ENCODE results near the gene RGMB.

Gene RGMB

DNA sequence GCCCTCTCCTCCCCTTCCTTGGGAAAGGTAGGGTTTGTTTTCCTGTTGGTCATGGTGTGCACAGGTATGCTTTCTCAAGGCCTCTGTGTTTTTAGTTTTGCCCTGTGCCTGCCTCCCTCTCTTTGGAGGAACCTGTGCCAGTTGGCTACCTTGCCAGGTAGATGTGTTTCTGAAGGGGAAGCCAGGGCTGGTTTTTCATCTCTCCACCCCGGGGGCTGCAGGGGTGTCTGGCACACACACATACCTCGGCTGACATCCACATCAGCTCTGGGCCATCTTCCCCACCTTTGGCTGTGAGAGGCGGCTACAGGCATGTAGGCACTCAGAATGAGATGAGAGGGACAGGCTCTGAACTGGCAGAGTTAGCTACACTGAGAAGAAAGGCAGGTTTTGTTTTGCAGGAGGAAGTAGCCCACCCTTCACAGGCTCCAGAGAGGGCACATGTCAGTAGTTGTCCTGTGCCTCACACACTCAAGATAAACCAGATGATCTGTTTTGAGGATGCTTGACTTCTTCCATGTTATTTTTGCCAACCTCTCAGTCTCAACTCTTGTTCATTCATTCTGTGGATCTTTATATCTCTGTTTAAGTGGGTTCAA is 9.7 kb downstream of the RGMB start:
- no peak for DNase-seq (ENCODE audit: low read depth in 4 of 4, low spot score in 1 of 4)

DNA sequence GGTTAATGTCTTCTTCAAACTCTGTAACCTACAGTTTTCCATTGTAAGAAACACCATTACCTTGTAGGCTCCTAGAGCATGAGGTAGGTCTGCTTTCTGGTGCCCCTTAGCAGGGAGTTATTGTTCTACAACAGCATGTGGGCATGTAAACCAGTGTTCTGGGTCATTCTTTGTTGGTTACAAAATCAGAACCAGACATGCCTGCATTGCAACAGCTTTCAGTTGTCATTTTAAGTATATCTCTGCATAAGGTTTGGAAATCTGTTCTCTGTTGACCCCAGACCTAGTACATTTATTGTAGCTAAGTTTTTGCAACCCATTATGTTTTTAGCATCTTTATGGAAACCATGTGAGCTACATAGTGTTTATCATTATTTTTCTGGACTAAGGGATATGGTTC is 10.9 kb downstream of the RGMB start:
- DNase-seq (ENCODE audit: low read depth in 4 of 4, low spot score in 1 of 4): no peak

DNA sequence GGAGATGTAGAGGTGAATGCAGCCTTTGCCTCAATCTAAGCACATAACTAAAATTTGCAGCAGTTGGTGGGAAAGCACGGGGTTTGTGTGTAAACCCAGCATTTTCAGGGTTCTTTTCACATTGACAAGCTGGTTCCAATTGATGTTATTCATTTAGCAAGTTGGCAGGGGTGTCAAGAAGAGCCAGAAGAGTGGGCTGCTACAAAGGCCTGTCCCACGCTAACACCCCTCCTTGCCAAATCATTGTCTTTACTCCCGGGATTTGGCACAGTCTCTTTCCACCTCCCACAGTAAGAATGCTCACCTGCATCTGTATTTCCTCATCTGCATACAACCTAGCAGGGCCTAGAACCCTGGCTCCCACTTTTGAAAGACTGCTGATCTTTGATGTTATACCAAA is 11.8 kb downstream of the RGMB start:
- DNase-seq (ENCODE audit: low read depth in 4 of 4, low spot score in 1 of 4): no peak

DNA sequence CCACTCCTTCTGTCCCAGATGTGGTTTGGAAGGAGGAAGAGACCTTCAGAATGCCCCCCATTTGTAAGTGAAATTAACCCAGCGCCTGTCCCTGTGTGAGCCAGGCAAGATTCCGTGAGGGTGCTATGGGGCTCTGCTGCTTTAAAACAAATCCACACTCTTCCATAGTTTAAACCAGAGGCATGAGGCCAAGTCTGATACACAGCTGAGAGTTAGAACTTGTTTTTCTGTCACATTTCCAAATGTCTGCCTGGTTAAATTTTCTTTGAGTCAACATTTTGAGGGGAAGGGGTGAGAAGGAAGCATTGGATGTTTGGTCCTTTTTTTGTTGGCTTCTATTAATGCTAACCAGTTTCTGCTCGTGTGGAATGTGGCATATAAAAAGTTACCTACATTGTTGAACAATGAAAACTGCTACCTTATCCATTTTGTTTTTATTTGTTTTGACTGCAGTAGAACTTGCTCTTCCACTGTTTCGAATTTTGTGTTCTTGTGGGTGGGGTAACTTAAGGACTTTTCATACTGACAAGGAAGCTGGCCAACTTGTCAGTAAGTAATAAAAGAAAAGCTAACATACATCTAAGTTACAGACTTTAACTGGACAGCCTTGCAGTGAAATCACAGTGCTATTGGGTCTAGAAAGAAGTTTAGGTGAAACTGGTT is 12.9 kb downstream of the RGMB start:
- no peak for DNase-seq (ENCODE audit: low read depth in 4 of 4, low spot score in 1 of 4)

DNA sequence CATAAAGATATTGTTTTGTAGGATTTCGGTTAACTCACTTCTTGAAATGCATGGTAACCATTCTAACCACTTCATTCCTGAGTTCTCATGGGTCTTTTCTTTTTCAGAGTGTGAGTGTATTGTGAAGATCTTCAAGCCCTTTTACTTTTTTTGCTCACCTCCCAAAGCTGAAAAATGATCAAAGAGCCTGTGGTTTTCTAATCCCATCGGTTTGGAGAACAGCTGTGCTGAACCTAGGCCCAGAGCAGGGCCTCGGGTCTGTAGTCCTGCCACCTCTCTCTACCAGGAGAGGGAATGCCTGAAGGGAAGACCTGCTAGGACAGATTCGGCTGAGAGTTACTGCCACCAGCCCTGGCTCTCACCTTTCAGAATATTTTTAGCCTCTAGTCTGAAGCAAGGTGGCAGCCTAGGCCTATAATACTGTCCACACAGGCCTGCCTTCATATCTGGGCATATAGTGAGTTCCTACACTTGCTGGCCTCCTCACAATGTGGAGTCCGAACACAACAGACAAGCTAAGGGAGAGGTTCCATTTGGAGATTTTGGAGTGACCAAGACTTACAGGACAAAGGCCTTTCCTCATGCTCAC is 13.8 kb downstream of the RGMB start:
- no peak for DNase-seq (ENCODE audit: low read depth in 4 of 4, low spot score in 1 of 4)

DNA sequence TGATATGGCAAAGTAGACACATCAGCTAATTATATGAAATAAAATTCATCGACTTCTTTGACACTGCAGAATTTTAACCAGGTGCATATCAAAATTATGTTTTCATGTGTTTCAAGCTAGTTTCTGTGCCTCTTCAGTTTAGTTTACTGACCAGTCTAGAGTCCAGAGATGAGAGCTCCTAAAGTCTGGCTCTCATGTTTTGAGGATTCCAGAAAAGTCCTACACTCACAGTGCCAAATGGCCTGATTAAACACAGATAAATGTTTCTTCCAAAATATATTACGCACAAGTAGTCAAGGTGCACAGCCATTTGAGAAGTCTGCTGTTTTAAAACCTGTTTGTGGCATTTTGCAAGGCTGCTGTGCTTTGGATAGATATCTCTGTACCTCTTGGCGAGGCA is 15.6 kb downstream of the RGMB start:
- no peak for DNase-seq (ENCODE audit: low read depth in 4 of 4, low spot score in 1 of 4)

DNA sequence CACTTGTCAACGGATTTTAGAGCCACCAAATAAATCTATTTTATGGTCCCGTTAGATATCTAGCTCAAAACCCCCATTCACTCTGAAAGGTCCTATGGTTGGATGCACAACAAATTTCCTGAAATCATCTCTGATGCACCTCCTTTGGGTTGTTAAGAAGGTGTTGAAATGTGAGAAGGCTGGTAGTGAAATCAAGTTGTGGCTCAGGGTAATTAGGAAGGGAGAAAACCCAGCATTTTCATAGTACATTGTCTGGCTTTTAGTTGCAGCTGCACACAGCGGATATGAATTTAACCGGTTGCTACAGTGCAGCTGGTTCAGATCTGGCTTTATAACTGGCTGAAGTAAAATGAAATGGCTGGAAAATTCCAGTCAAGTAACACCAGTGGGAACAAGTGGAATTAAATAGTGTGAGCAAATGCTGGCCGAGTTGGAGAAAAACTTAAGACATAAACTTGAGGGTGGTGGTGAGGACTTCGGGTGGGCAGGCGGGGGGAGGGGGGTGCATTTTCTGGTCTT is 17.6 kb downstream of the RGMB start:
- no peak for DNase-seq (ENCODE audit: low read depth in 4 of 4, low spot score in 1 of 4)

DNA sequence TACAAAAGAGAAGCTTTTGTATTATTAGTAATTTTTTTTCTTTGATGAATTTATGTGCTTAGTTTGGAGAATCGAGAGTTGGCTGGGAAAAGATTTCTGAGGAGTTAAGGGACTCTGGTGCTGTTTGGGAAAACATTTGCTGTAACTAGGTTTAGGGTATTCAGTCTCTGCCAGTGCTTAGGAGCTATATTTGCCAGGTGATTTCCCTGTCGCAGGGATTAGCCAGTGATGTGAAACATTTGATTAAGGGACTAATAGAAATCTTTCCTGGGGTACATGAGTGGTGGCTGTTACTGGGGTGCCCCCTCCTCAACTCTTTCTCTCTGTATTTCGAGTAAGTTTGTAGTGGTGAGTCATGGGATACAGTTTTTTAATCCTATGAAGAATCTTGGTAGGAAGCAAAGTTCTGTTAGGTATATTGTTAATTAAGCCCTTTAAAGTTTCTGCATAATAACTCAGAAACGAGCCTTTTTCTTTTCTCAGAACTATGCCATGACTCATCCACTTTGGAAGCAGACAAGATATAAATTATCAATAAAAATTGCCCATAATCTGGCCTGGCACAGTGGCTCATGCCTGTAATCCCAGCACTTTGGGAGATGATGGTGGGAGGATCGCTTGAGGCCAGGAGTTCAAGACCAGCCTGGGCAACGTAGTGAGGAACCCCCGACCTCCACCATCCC is 18.6 kb downstream of the RGMB start:
- DNase-seq (ENCODE audit: low read depth in 4 of 4, low spot score in 1 of 4): no peak

DNA sequence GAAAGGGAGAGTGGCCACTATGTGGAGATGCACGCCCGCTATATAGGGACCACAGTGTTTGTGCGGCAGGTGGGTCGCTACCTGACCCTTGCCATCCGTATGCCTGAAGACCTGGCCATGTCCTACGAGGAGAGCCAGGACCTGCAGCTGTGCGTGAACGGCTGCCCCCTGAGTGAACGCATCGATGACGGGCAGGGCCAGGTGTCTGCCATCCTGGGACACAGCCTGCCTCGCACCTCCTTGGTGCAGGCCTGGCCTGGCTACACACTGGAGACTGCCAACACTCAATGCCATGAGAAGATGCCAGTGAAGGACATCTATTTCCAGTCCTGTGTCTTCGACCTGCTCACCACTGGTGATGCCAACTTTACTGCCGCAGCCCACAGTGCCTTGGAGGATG is 19.8 kb downstream of the RGMB start:
- DNase-seq (ENCODE audit: low read depth in 4 of 4, low spot score in 1 of 4): no peak

DNA sequence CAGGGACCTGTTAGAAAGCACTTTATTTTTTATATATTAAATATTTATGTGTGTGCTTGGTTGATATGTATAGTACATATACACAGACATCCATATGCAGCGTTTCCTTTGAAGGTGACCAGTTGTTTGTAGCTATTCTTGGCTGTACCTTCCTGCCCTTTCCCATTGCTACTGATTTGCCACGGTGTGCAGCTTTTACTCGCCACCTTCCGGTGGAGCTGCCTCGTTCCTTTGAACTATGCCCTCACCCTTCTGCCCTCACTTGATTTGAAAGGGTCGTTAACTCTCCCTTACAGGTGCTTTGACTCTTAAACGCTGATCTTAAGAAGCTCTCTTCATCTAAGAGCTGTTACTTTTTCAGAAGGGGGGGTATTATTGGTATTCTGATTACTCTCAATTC is 20.5 kb downstream of the RGMB start:
- DNase-seq (ENCODE audit: low read depth in 4 of 4, low spot score in 1 of 4): no peak

DNA sequence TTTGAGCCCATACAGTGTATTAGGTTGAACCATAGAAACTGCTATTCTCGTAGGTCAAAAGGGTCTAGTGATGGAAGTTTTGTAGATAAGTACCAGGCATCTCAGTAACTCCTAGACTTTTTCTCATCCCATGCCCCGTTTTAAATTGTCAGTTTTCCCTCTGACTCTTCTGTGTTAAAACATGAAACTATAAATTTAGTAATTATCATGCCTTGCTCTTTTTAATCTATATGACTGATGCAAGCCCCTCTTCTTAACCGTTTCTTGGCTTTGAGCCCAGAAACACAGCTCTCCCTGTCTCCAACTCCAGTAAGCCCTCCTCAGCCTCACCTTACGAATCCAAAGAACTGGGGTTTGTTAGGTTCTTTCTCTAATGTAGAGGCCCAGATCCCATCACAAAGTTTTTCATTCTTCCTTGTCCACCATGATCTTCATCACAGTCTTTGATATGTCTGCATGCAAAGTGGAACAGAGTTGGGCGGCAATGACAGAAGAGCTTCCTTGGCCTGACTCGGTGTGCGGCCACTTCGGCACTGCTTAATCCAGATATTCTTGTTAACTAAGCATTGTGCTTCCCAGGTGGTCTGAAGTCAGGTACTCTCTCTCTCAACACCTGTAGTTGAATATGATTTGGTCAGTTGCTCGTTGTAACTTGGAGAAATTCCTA is 21.1 kb downstream of the RGMB start:
- DNase-seq (ENCODE audit: low read depth in 4 of 4, low spot score in 1 of 4): no peak

DNA sequence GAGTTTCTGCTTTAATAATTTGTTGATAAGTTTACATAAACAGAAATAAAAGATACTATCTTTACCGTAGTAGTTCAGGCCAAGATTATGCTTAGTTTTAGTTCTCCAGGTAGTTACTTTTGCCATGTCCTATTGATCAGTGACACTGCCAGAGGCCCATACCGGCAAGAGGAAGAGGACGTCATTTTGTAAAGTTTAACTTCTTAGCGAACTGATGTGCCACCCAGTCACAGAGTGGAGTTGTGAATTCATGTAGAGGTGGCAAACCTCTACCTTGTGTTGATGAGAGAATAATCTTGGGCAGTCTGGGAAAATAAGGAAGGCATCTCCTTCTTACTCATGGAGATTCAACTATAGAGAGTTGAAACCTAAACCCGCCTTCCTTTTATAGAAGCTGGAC is 21.8 kb downstream of the RGMB start:
- no peak for DNase-seq (ENCODE audit: low read depth in 4 of 4, low spot score in 1 of 4)

DNA sequence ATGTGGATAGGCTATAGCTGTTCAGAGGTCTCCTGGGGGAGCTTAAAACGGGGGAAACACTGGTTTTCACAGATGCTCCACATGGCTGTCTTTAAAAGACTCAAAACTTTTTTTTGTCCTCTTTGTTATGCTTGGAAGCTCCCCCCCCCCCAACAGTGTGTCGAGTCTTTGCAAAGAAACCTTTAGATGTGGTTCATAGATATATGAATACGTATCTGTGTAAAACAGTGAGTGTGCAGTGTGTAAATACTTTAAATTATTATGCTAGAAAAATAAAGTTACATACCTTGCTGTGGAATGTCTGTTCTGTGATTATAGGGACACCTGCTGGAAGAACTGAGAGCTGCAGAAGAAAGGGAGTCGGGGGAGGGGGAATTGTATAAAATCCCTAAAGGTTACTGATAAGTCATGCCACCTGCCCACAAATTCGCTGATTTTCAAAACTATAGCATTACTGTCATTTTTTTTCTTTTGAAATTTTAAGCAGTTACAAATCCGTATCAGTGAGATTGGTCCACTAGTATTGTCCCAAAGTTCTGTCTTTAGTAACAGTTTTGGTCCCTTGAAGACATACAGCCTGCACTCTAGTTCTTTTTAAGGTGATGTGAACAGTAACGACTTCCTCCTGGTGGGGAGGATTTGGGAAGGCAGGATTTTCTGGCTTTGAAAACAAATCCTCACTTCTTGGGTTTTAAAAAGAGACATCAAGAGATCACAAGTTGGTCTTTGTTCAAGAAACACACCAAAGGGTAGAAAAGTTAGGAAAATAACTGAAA is 22.9 kb downstream of the RGMB start:
- peak in 3 of 4 experiments; percentile 6 to 22 (median 20) for DNase-seq (ENCODE audit: low read depth in 4 of 4, low spot score in 1 of 4)

DNA sequence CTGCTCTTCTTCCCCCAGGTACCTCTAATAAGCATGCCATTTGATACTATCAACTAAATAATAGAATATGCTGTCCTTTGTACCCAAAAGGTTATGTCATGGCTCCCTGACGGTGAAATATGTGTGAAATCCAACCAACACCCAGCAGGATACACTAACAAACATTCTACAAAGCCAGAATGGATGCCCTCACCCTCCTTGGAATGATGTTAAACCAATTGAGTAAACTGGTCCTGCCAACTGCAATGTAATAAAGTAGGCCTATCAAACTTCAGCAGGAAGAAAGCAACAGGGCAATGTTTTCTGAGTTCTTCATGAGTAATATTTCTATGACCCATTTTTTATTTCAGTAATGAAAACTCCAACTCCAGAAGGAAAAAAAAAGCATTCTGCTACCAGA is 24.9 kb downstream of the RGMB start:
- DNase-seq (ENCODE audit: low read depth in 4 of 4, low spot score in 1 of 4): no peak

DNA sequence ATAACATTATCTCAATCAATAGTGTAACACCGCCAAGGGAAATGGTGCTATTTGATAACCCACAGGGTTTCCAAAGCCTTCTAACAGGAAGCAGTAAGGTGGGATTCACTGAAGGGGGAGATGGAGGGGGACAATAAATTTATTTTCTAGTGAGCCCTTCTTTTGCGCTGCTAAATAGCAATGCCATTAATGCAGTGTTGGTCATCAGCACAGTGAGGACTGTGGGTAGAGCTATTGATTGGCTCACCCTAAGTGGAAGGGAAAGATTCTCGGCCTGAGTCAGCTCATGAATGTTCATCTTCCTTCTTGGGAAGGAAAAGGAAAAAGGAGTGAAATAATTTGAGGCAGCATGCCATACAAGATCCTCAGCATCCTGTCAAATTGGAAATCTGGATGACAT is 25.4 kb downstream of the RGMB start:
- no peak for DNase-seq (ENCODE audit: low read depth in 4 of 4, low spot score in 1 of 4)

DNA sequence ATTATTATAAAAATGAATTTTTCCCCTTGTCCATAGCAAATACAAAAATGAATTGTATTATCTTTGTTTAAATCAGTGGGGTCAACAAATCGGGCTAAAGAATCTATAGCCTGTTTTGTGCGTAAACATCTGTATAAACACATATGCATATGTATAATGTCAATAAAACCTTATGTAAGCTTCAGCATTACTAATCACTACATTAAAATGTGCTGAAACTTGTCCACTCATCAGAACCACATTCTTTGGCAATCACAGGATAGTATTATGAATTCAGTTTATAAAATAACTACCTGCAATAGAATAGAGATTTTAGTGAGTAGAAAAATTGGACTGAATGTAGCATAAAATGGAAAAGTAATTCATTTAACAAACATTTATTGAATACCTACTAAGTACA is 30.6 kb downstream of the RGMB start:
- no peak for DNase-seq (ENCODE audit: low read depth in 4 of 4, low spot score in 1 of 4)

DNA sequence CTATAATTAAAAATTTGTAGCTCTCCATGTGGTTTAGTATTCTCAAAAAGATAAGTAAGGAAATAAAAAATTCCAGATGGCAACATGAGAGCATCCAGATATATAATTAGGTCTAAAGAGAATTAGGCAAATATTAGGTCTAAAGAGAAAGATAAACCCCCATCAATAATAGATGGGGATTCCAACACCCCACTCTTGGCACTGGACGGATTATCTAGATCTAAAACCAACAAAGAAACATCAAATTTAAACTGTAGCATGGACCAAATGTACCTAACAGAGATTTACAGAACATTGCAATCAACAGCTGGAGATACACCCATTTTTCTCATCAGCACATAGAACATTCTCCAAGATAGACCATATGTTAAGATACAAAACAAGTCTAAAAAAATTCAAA is 31.6 kb downstream of the RGMB start:
- no peak for DNase-seq (ENCODE audit: low read depth in 4 of 4, low spot score in 1 of 4)

DNA sequence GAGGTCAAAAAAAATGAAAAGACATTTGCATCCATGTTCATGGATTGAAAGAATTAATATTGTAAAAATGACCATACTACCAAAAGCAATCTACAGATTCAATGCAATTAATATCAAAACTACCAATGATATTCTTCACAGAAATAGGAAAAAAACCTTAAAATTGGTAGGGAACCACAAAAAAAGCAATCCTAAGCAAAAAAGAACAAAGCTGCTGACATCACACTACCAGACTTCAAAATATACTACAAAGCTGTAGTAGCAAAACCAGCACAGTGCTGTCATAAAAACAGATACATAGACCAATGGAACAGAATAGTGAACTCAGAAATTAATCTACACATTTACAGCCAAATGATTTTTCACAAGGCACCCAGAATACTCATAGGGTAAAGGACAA is 34.3 kb downstream of the RGMB start:
- DNase-seq (ENCODE audit: low read depth in 4 of 4, low spot score in 1 of 4): no peak

DNA sequence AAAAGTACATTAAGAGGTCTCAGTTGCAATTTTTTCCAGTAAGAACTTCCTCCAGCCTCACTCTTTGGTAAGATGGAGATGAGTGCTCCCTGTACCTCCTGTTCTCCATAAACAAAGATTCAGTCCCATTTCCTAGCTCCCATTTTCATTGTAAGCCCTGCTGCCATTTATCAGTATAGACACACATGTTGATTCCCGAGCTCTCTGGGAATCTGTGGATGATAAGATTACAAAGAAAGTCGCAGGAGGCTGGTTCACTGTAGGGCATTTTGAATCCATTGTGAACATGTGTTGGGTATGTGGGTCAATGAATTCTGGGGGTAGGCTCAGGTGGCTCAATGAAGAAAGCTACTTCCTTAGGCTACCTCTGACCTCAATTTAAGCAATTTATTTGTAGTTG is 36.7 kb downstream of the RGMB start:
- no peak for DNase-seq (ENCODE audit: low read depth in 4 of 4, low spot score in 1 of 4)

DNA sequence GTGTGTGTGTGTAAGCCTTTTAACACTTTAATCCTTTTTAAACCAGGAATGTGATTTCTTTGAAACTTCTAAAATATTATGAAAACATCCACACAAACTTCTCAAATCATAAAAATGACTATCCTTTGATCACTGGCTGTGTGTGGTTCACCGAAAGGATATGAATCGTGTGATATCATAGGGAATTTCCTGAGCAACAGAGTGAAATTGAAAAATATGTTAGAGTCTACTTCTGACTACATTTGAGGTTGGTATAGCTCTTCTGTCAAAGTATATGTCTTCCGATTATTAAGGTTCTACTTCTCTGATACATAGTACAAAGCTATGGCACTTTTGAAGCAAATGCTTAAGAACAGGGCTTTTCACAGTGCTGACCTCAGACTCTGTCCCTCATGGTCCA is 40.3 kb downstream of the RGMB start:
- no peak for DNase-seq (ENCODE audit: low read depth in 4 of 4, low spot score in 1 of 4)

All from stimulated activated CD4-positive, alpha-beta T cell treated with anti-CD3 and anti-CD28 coated beads, Interleukin-1b, Interleukin-23, amount 100 ng/mL, for 24 hours (primary cell).